HG03575 (cell line): ENCODE measurements around the gene VANGL2.

Experiments used
- ATAC-seq: cut with Tn5 transposase; IDR thresholded peaks from one replicate; pipeline ENCODE4 v1.9.1; 2021; ENCODE audit not compliant: unreplicated experiment, insufficient number of reproducible peaks, low FRiP score; ENCODE audit errors: extremely low read depth

The VANGL2 gene

DNA sequence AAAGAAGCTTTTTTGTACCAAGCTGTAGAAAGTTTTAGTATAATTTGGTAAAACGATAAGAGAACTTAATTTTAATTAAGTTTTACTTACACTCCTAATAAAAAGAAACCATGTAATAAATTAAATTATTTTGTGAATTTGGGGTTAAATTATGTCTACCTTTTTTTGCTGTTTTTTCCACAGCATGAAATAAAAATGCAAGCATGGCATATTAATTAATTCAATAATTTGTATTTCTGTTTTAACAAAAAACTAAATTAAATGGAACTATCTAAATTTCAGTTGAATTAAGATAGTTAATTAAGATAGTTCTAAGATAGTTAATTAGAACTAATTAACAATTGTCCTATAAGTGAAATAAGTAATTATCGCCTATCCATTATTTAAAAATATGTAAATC, 39.4 kb downstream of the VANGL2 start:
- ATAC-seq: no peak

DNA sequence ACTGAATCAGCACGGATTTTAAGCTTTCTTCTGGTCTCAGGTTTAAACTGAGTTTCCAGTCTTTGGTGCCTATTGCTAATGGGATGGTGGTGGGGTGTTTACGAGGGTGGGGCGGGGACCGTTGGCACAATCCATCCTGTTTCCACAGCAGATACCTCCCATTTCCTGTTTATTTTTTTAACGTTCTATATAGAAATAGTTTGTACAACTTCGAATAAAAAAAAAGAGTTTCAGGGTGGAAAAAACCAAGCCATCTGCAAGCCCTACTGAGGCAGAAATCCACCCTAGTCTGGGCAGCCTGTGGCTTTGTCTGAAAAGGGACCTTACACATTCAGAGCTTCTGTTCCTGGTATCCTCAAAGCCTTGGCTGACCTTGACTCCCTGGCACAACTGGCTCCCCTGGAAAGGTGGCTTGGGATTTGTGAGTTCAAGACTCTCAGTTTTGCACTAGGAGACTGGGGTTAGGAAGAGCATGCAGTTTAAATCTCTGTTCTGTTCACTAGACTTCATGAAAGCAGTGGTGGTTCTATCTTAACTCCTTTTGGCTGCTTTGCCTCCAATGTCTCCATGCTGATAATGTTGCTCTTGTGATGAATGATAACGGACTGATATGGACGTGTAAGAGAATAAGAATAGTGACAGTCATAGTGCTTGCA, 46.7 kb downstream of the VANGL2 start:
- no peak for ATAC-seq

DNA sequence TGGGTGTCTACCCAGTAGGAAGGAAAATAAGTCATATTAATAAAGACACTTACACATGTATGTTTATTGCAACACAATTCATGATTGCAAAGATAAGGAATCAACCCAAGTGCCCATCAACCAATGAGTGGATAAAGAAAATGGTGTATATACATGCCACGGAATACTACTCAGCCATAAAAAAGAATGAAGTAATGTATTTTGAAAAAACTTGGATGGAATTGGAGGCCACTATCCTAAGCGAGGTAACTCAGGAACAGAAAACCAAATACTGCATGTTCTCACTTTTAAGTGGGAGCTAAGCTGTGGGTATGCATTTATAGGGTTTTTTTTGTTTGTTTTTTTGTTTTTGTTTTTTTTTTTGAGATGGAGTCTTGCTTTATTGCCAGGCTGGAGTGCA, 49.1 kb downstream of the VANGL2 start:
- ATAC-seq: no peak

DNA sequence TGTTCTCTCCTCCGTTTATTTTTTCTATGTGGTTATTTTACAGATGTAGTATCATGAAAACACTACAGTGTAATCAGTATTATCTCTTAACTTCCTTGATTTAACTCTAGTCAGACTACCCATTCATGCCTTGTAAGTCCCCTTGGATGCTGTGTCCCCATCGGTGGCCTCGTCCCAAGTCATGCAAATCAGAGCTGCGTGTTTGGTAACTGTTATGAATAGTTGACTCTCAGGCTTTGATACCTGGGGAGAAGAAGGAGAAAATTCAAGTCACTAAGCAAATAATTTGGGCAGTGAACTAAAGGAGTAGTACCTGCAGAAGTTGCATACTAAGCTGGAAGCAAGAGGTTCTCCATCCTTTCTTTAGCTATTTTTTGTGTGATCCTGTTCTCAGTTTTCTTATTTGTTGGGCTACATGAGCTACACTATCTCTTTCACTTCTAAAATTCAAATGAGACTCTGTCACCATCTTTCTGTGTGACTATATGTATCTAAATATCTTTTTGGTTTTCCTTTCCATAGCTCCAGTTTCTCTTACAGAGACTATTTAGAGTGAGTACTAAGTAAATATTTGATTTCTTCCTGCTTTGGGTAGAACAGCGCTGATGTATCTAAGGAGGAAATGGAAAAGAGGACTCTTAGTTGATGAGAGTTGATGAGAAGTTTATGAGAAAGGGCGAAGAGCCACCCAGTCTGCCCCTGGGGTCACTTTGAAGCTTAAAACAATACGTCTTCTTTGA, 50.9 kb downstream of the VANGL2 start:
- ATAC-seq: no peak

DNA sequence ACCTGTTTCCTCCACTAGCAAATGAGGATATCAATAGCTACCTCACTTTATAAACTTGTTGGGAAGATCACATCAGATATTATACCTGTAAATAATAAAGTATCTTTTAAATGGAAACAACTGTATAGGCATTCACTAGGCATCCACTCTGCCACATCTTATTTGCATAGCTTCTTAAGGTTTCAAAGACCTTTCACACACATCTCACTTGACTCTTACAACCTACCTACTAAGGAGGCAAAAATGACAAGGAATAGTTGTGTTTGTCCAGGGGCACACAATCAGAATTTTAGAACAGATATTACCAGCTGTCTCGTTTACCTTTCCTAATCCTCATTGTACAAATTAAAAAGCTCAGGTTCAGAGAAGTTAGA, 51.5 kb downstream of the VANGL2 start:
- no peak for ATAC-seq

DNA sequence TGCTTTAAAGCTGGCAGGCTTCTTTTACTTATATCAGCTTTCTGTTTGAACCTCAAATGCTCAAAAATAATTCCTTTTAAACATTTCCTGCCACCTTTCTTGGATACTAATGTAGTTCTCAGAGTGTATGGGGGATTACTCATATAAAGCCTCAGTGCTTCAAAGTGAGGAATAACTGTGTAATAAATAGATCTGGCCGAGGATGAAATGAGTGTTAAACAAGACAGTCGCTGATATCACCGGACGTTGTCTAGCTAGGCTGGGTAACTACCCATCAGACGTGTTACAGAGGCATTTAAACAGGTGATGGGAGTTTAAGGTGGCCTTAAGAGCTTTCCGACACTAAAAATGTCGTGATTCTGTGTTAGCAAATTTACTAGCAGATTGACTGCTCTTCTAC, 53.1 kb downstream of the VANGL2 start:
- no peak for ATAC-seq

DNA sequence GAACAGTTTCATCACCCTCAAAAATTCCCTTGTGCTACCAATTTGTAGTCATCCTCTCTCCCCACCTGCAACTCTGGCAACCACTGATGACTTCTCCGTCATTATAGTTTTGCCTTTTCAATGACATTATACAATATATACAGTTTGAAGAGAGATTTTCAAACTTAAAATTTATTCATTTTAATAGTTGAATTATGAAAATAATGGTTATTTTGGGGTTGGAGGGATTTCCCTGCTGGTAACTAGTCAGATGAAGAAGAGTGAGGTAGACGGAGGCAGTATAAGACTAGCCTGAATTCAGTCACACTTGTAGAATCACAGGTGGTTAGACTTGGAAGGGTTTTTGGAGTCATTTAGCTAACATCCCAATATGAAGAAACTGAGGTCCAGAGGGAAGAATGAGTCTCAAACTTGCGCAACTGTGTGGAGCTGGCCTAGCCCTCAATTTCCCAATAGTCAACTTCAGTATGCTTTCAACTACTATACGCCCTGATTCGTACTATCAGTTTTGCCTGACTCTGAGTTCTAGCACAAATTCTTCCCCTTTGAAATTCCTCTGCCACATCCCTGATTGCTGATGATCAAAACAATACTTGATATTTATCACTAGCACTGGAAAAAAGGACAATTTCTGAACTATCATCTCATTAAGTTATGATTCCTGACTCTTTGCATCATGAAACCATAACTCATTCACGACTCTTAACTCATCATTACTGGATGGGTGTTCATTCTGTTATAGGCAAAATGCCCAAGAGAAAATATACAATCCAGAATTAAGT, 54.2 kb downstream of the VANGL2 start:
- ATAC-seq: no peak

DNA sequence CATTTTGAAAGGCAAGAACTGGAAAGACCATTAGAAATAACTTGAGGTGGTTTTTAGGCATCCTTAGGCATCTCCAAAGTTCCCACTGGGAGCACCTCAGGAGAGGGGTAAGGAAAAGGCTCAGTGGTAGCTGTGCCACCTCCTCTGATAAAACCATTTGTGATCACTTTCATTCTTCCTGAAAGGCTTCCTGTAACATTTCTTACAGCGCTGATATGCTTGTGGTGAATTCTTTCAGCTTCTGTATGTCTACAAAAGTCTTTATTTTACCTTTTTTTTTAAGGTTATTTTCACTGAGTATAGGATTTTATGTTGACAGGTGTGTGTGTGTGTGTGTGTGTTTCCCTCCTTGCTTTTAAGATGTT, 54.8 kb downstream of the VANGL2 start:
- no peak for ATAC-seq

DNA sequence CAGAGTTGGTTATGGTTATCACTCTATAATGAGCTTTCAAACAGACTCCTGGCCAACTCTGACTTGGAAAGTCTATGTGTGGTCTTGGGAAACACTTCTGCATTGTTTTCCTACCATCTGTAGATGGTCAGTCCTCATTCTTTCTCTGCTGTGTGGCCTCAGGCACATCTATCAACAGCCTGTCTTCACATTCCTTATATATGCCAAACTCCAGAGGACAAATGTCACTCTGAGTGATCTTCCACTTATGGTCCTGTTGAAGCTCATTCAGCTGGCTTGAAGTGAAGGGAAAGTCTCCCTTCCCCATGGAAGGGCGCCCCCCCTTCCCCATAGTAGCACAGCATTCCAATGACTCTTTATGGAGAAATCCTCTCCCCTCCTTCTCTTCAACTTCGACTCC, 58.7 kb downstream of the VANGL2 start:
- ATAC-seq: no peak

DNA sequence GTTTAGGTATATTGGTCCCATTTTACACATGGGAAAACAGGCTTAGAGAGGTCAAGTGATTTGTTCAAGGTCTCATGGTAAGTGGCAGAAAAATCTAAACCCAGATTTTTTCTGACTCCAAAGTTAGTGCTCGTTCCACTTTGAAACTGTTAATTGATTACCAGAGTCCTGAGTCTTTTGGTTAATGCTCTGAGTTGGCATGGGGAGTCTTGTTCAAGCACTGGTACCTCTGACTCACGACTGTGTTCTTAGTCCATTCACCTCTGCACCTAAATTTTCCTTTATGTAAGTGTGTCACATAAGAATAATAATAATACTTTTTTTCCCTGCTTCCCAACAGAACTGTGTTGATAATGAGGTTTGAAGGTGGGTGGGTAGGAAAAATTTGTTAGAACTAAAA, 59.3 kb downstream of the VANGL2 start:
- no peak for ATAC-seq

DNA sequence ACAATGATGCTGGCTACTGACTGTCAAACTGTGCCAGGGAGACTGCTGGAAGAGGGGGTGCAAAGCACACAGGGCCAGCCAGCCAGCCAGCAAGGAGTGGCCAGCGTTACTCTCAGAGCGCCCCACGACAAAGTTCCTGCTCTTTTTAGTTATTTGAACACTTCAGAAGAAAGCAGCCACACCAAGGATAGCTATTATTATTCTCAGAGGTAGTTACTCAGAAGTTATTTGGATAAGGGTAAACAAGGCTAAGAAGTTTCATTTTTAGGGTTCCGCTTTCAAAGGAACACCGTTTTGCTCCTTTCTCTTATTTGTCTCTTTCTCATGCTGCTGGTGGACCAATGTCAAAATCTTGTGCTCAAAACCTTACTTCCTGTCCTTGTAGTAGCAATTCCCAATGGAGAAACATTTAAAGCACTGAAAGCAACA, 59.9 kb downstream of the VANGL2 start:
- no peak for ATAC-seq

DNA sequence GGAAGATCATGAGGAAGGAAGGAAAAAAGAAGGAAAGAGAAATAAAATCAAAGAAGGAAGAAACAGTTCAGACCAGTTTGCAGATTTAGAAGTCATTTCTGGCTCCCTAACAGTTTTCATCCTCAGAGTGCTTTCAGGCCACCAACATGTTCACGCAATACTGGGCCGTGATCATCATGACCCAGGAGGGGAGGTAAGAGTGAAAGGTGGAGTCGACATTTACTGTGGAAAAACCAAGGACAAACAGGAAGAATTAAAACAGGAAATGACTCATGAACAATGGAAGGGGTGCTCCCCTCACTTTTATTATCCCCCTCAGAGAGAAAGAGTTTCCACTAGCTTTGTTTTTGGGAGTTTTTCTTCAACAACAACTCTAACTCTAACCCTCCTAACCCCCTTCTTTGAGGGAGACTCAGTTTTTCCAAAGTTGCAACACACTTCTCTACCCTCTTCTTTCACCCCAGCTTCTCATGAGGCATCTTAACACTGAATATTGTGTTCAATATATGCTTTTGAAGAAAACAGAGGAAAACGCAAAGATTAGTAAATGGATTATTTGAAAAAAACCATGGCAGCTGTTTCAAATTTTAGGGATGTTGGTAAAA, 60.4 kb downstream of the VANGL2 start:
- ATAC-seq: no peak

DNA sequence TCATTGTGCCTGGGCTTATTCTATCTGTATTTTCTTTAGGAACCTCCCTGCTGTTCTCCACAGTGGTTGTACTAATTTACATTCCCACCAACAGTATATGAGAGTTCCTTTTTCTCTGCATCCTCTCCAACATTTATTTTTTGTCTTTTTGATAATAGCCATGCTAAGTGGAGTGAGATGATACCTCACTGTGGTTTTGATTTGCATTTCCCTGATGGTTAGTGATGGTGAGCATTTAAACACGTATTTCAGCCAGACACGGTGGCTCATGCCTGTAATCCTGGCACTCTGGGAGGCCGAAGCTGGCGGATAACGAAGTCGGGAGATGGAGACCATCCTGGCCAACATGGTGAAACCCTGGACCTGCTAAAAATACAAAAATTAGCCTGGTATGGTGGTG, 64.8 kb downstream of the VANGL2 start:
- no peak for ATAC-seq

DNA sequence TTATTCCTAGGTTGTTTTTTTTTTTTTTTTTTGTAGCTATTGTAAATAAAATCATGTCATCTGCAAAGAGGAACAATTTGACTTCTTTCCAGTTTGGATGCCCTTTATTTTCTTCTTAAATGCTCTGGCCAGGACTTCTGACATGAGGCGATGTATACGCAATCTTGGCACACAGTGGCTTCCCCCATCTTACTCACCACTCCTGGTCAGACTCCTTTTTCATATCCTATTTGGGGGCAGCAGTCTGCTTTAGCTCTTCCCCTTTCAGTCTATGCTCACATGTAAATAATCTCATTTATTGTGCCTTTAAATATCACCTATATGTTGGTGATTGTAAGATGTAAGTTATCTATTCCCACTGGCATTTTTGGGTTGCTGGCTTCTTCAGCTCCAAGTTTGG, 66.6 kb downstream of the VANGL2 start:
- ATAC-seq: no peak

DNA sequence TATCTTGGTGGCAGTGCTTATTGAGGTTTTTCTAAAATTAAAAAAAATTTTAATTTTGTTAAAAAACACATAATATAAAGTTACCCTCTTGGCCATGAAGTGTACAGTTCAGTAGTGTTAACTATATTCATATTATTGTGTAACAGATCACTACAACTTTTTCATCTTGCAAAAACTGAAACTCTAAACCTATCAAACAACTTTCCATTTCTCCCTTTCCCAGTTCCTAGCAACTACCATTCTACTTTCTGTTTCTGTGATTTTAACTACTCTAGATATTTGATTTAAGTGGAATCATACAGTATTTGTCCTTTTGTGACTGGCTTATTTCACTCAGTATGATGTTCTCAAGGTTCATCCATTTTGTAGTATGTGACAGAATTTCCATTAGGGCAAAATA, 67.2 kb downstream of the VANGL2 start:
- ATAC-seq: no peak

DNA sequence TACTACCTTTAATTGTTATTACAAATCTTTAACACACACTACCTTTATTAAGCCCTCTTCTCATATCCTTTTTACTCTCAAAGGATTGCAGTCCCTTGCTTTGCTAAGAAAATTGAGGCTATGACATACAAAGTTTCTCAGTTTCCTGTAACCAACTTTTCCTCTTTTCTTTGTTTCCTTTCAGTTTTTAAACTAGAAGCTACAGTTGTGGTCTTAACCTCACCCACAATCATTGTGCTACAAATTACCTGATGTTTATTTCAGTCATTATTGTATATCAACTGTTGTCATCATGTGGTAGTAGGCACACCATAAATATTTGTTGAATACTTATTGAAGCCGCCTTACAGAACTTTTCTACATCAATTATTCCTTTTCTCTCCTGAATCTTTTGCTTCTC, 70.9 kb downstream of the VANGL2 start:
- ATAC-seq: no peak

DNA sequence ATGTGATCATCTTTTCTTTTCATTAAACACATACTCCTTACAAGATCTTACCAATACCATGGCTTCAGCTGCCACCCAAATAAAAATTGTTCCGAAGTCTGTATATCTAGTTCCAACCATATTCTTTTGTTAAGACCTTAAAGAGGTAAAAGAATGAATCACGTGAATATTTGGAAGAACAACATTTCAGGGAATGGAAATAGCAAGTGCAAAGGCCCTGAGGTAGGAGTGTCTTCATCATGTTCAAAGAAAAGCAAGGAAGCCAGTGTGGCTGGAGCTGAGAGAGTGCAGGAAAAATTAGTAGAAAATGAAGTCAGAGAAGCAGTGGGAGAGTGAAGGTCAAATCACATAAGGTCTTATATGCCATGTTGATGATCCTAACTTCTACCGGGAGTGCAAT, 71.7 kb downstream of the VANGL2 start:
- ATAC-seq: no peak

DNA sequence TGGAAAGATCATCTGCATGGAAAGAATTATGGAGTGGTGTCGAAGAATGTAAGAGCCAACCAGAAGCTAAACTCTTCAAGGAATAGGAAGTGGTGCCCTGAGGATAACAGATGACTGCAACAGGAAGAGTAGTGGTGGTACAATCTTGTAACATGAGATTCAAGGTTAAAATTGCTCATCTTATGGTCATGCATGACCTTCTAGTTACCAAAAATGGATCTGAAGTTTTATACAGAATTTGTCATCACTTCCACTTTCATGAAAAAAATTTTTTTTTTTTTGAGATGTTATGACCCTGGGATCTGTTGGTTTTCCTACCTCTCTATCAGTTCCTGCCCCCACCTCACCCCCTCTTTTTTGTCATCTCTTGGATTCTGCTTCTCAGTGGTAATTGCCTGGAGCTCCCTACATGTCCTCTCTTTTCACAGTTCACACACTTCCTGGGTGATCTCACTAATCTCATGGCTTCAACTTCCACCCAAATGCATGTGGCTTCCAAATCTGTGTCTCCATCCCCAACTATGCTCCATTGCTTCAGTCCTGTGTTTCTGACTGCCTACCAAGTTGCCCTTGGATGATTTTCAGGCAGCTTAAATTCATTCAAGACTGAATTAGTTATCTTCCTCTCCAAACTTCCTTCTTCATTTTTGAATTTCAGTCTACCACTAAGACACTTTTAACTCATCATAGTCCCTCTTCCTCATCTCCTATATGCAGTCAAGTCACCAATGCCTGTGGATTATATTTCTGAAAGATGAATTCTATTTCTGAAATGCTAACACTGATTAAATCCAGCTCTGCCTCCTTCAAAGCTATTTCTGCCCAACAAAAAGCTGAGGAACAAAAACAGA, 74.3 kb downstream of the VANGL2 start:
- ATAC-seq: no peak
